GM23338 (cell line): ENCODE data around the gene MUCL3. TPM values are rescaled to one million over a fixed set of nuclear protein-coding genes. Genes with fewer than 3 reads are reported as not detected.

Experiments
- ATAC-seq: fragments of 200-7000 bp; cut with Tn5 transposase; 3 replicates; pipeline ENCODE4 v1.9.1; 2020
- DNase-seq: peaks from one replicate; pipeline ENCODE4 v3.0.0-alpha.2; 2015; ENCODE audit warnings: low spot score
- H2AFZ ChIP-seq: fragments of 200-600 bp; sonication (generic); 2 replicates; pipeline ENCODE4 v1.8.0; 2016; ENCODE audit warnings: antibody characterized with exemption, mild to moderate bottlenecking, moderate library complexity
- H3F3A ChIP-seq: fragments of 200-600 bp; sonication (generic); replicated peaks from 2 replicates; pipeline ENCODE4 v1.8.0; 2017; ENCODE audit warnings: antibody characterized with exemption, mixed run types, low read depth
- H3K27ac ChIP-seq: fragments of 200-600 bp; sonication (generic); 2 replicates; pipeline ENCODE4 v1.6.1; 2016; ENCODE audit warnings: low read depth
- H3K27me3 ChIP-seq: fragments of 200-600 bp; sonication (generic); 2 replicates; pipeline ENCODE4 v1.8.0; 2016; ENCODE audit warnings: mild to moderate bottlenecking, mixed run types, moderate library complexity; ENCODE audit not compliant: insufficient read depth
- H3K36me3 ChIP-seq: fragments of 200-600 bp; sonication (generic); 2 replicates; pipeline ENCODE4 v1.8.0; 2016; ENCODE audit warnings: mild to moderate bottlenecking; ENCODE audit not compliant: insufficient read depth
- H3K4me1 ChIP-seq: fragments of 200-600 bp; sonication (generic); 2 replicates; pipeline ENCODE4 v1.8.0; 2016; ENCODE audit warnings: mild to moderate bottlenecking, moderate library complexity; ENCODE audit not compliant: insufficient read depth
- H3K4me2 ChIP-seq: fragments of 200-600 bp; sonication (generic); 2 replicates; pipeline ENCODE4 v1.7.1; 2017; ENCODE audit warnings: mixed run types
- H3K4me3 ChIP-seq: fragments of 200-600 bp; sonication (generic); 2 replicates; pipeline ENCODE4 v1.6.1; 2016; ENCODE audit warnings: mixed run types
- H3K79me2 ChIP-seq: fragments of 200-600 bp; sonication (generic); replicated peaks from 2 replicates; pipeline ENCODE4 v1.8.0; 2017; ENCODE audit warnings: mild to moderate bottlenecking; ENCODE audit not compliant: insufficient read depth
- H3K9me2 ChIP-seq: fragments of 200-600 bp; sonication (generic); 2 replicates; pipeline ENCODE4 v1.8.0; 2017; ENCODE audit not compliant: insufficient read depth
- H4K20me1 ChIP-seq: fragments of 200-600 bp; sonication (generic); replicated peaks from 2 replicates; pipeline ENCODE4 v1.8.0; 2017; ENCODE audit warnings: mild to moderate bottlenecking; ENCODE audit not compliant: insufficient read depth
- H3K27ac Mint-ChIP-seq: 2 replicates; pipeline ENCODE4 v1.8.0; 2020; ENCODE audit warnings: inconsistent platforms, mild to moderate bottlenecking, moderate library complexity, mixed read lengths
- H3K27me3 Mint-ChIP-seq: 3 replicates; pipeline ENCODE4 v1.8.0; 2022; ENCODE audit warnings: low read depth, mild to moderate bottlenecking, moderate library complexity, mixed read lengths, inconsistent platforms; ENCODE audit not compliant: insufficient read depth, poor library complexity
- H3K36me3 Mint-ChIP-seq: 3 replicates; pipeline ENCODE4 v1.8.0; 2021; ENCODE audit warnings: low read depth, mild to moderate bottlenecking, inconsistent platforms, moderate library complexity, mixed read lengths
- H3K4me1 Mint-ChIP-seq: 3 replicates; pipeline ENCODE4 v1.8.0; 2020; ENCODE audit warnings: mild to moderate bottlenecking, inconsistent platforms, mixed read lengths
- H3K4me3 Mint-ChIP-seq: 3 replicates; pipeline ENCODE4 v1.8.0; 2021; ENCODE audit warnings: moderate library complexity, mild to moderate bottlenecking, inconsistent platforms, mixed read lengths
- H3K9me3 Mint-ChIP-seq: 3 replicates; pipeline ENCODE4 v1.8.0; 2020; ENCODE audit warnings: moderate library complexity, mild to moderate bottlenecking, inconsistent platforms, mixed read lengths
- CTCF ChIP-seq, 2 experiments: fragments of 200-600 bp in 1 of 2; sonication (generic) in 1 of 2; conservative IDR thresholded peaks; 2 replicates each; pipeline versions ENCODE4 v1.5.1 to v1.6.1; 2016 to 2017; ENCODE audit warnings: antibody characterized with exemption in 2 of 2, low read depth in 2 of 2, mild to moderate bottlenecking in 2 of 2, moderate library complexity in 1 of 2
- ETS1 ChIP-seq: IDR thresholded peaks from 2 replicates; pipeline ENCODE4 v1.6.1; 2016; ENCODE audit warnings: antibody characterized with exemption
- JUNB ChIP-seq: IDR thresholded peaks from one replicate; pipeline ENCODE4 v1.6.1; 2016; ENCODE audit warnings: antibody characterized with exemption; ENCODE audit not compliant: unreplicated experiment
- NANOG ChIP-seq: IDR thresholded peaks from 2 replicates; pipeline ENCODE4 v1.6.1; 2016; ENCODE audit warnings: antibody characterized with exemption, borderline replicate concordance
- POLR2AphosphoS5 ChIP-seq: IDR thresholded peaks from 2 replicates; pipeline ENCODE4 v1.6.1; 2016; ENCODE audit warnings: antibody characterized with exemption, low read depth
- polyA plus RNA-seq: library from polyadenylated mRNA; unstranded; fragments of >200 nt; fragmentation: Nextera tagmentation; extraction: Ambion mirVana; gene quantifications from 2 replicates; pipeline ENCODE4 v1.2.1, GENCODE V29; 2016
- total RNA-seq: library from RNA; depleted of rRNA; stranded (reverse); fragments of >200 nt; shearing (Covaris generic); gene quantifications from 2 replicates; pipeline ENCODE4 v1.2.3, GENCODE V29; 2014
- TF ChIP-seq, protein P1 (sequence below): fragments of 250-450 bp; sonication (Bioruptor Pico); IDR thresholded peaks from 2 replicates; pipeline ENCODE4 v1.5.0; 2020; ENCODE audit warnings: mild to moderate bottlenecking, moderate library complexity

The MUCL3 gene
- total and polyA plus RNA-seq, 2 experiments from 2014 or later: 0.32 TPM; not detected in 1

- TF ChIP-seq, protein P1, sequence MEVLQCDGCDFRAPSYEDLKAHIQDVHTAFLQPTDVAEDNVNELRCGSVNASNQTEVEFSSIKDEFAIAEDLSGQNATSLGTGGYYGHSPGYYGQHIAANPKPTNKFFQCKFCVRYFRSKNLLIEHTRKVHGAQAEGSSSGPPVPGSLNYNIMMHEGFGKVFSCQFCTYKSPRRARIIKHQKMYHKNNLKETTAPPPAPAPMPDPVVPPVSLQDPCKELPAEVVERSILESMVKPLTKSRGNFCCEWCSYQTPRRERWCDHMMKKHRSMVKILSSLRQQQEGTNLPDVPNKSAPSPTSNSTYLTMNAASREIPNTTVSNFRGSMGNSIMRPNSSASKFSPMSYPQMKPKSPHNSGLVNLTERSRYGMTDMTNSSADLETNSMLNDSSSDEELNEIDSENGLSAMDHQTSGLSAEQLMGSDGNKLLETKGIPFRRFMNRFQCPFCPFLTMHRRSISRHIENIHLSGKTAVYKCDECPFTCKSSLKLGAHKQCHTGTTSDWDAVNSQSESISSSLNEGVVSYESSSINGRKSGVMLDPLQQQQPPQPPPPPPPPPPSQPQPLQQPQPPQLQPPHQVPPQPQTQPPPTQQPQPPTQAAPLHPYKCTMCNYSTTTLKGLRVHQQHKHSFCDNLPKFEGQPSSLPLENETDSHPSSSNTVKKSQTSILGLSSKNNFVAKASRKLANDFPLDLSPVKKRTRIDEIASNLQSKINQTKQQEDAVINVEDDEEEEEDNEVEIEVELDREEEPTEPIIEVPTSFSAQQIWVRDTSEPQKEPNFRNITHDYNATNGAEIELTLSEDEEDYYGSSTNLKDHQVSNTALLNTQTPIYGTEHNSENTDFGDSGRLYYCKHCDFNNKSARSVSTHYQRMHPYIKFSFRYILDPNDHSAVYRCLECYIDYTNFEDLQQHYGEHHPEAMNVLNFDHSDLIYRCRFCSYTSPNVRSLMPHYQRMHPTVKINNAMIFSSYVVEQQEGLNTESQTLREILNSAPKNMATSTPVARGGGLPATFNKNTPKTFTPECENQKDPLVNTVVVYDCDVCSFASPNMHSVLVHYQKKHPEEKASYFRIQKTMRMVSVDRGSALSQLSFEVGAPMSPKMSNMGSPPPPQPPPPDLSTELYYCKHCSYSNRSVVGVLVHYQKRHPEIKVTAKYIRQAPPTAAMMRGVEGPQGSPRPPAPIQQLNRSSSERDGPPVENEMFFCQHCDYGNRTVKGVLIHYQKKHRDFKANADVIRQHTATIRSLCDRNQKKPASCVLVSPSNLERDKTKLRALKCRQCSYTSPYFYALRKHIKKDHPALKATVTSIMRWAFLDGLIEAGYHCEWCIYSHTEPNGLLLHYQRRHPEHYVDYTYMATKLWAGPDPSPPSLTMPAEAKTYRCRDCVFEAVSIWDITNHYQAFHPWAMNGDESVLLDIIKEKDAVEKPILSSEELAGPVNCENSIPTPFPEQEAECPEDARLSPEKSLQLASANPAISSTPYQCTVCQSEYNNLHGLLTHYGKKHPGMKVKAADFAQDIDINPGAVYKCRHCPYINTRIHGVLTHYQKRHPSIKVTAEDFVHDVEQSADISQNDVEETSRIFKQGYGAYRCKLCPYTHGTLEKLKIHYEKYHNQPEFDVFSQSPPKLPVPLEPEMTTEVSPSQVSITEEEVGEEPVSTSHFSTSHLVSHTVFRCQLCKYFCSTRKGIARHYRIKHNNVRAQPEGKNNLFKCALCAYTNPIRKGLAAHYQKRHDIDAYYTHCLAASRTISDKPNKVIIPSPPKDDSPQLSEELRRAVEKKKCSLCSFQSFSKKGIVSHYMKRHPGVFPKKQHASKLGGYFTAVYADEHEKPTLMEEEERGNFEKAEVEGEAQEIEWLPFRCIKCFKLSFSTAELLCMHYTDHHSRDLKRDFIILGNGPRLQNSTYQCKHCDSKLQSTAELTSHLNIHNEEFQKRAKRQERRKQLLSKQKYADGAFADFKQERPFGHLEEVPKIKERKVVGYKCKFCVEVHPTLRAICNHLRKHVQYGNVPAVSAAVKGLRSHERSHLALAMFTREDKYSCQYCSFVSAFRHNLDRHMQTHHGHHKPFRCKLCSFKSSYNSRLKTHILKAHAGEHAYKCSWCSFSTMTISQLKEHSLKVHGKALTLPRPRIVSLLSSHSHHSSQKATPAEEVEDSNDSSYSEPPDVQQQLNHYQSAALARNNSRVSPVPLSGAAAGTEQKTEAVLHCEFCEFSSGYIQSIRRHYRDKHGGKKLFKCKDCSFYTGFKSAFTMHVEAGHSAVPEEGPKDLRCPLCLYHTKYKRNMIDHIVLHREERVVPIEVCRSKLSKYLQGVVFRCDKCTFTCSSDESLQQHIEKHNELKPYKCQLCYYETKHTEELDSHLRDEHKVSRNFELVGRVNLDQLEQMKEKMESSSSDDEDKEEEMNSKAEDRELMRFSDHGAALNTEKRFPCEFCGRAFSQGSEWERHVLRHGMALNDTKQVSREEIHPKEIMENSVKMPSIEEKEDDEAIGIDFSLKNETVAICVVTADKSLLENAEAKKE (CRISPR knock-in tag): no peak
Measured at GRCh38 chr6:30948811-30949210, 8.0 kb downstream of the MUCL3 start (continued).

DNA sequence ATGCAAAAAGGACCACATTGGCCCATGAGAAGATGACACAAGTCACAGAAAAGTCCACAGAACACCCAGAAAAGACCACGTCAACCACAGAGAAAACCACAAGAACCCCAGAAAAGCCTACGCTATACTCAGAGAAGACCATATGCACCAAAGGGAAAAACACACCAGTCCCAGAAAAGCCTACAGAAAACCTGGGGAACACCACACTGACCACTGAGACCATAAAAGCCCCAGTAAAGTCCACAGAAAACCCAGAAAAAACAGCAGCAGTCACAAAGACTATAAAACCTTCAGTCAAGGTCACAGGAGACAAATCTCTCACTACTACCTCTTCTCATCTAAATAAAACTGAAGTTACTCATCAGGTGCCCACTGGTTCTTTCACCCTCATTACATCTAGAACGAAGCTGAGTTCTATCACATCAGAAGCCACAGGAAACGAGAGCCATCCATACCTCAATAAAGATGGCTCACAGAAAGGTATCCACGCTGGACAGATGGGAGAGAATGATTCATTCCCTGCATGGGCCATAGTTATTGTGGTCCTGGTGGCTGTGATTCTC is 11.2 kb downstream of the MUCL3 start:
- peaks cover 25% of the 10 kb centered on the region for H3K27me3 Mint-ChIP-seq
- no peak overlapping the region for H3K4me3 ChIP-seq
- TF ChIP-seq POLR2AphosphoS5 (no peak), JUNB (no peak), CTCF (conservative IDR thresholded peaks at IDR 0.05; ENCODE audit: low read depth in 2 of 2) (no peak), ETS1 (no peak), NANOG (no peak)
- TF ChIP-seq, protein P1 (CRISPR knock-in tag): no peak

More for the DNA sequence above, 11.2 kb downstream of the MUCL3 start:
- Histone ChIP-seq H3K4me2 (no peak overlapping the region), H3F3A (peaks cover 4% of the 10 kb centered on the region; the same call in 1 of the 2 replicates), H3K9me2 (0 out of 2 replicates have a peak, but pooled peaks cover 19% of the 10 kb centered on the region), H2AFZ (no peak overlapping the region), H3K27me3 (peaks cover 25% of the 10 kb centered on the region), H3K27ac (no peak overlapping the region), H3K79me2 (no peaks in the 10 kb centered on the region), H3K36me3 (no peaks in the 10 kb centered on the region), H4K20me1 (no peaks in the 10 kb centered on the region), H3K4me1 (peaks cover 12% of the 10 kb centered on the region)
- H3K4me3 Mint-ChIP-seq: no peak overlapping the region
- DNase-seq (no peak), ATAC-seq (no peak)
- no peaks in the 10 kb centered on the region for H3K36me3 Mint-ChIP-seq
- peaks cover 14% of the 10 kb centered on the region; the same call in 2 of the 3 replicates for H3K9me3 Mint-ChIP-seq
- peaks cover 13% of the 10 kb centered on the region for H3K4me1 Mint-ChIP-seq
- H3K27ac Mint-ChIP-seq: no peak overlapping the region
